Measurements from ENCODE around the gene ETV5. TPM values are rescaled to one million over a fixed set of nuclear protein-coding genes. Genes with fewer than 3 reads are reported as not detected.

ETV5 gene
- total and polyA plus RNA-seq, 9 of the 15 experiments (the other 6 are each of a cell fraction or from before 2014, with no cell fraction given), result 9.2 to 25.9 (median 15.9) TPM

- H3K9me3 ChIP-seq (replicated peaks; ENCODE audit: control insufficient read depth, insufficient read depth, low read depth, low read length), result no peaks in the 10 kb centered on the region
- H3K27me3 ChIP-seq (ENCODE audit: control insufficient read depth in 2 of 2, insufficient read depth in 2 of 2, low read length in 2 of 2), result peaks cover 15 to 17% of the 10 kb centered on the region in 2 experiments
- no peaks in the 10 kb centered on the region for H3K9me1 ChIP-seq (ENCODE audit: control insufficient read depth, insufficient read depth, low read length)
- H3K4me3 ChIP-seq, result no peak overlapping the region
- no peaks in the 10 kb centered on the region for H3K4me1 ChIP-seq (replicated peaks in 1 of 2; ENCODE audit: control insufficient read depth in 2 of 2, insufficient read depth in 2 of 2, low read length in 2 of 2)
- FAIRE-seq, result no peak
- no peak overlapping the region for H3K27ac ChIP-seq (ENCODE audit: extremely low read depth, low read depth, low read length)
- no peak for ATAC-seq
- BruUV-seq (replicated peaks), result no TSS peak
- WGBS (ENCODE audit: insufficient coverage, low coverage, missing lambda C conversion rate), result 3% methylated on average over 2 of the region's 2 CpGs
- H4K20me1 ChIP-seq (replicated peaks; ENCODE audit: control insufficient read depth, insufficient read depth, low read length), result no peaks in the 10 kb centered on the region
- intact Hi-C loops (cut with micrococcal nuclease), result no loop called here
- no peak overlapping the region for H3K9ac ChIP-seq (ENCODE audit: insufficient read depth in 1 of 2, low read depth in 2 of 2, low read length in 2 of 2)
- DNase-seq (ENCODE audit: extremely low read depth in 1 of 4, low spot score in 3 of 4), result no peak
- no peak overlapping the region for H2AFZ ChIP-seq (ENCODE audit: low read depth, low read length)
- ChIA-PET CTCF (ENCODE audit: low intra/inter-chr PET ratio) (no interaction called here), POLR2A (no interaction called here)
- no peak overlapping the region for H3K4me2 ChIP-seq (ENCODE audit: insufficient read depth, low read length)
- no peaks in the 10 kb centered on the region for H3K36me3 ChIP-seq (ENCODE audit: control insufficient read depth, insufficient read depth, low read length)
- in situ Hi-C loops (cut with MboI), result no loop called here
- no peaks in the 10 kb centered on the region for H3K79me2 ChIP-seq (ENCODE audit: control insufficient read depth, insufficient read depth, low read length)
- TF ChIP-seq E2F8 (IDR thresholded peaks at IDR 0.05; ENCODE audit: low read depth, partially characterized antibody) (no peak), ZNF639 (CRISPR knock-in tag; conservative IDR thresholded peaks at IDR 0.05 in 1 of 2, IDR thresholded peaks at IDR 0.05 in 1 of 2) (no peak), HNRNPH1 (optimal IDR thresholded peaks at IDR 0.05; ENCODE audit: low read depth, low read length) (no peak), ILF3 (IDR thresholded peaks at IDR 0.05; ENCODE audit: borderline replicate concordance) (no peak), CEBPG (CRISPR knock-in tag; IDR thresholded peaks at IDR 0.05) (peak; percentile 65), CEBPG (tag; conservative IDR thresholded peaks at IDR 0.05 in 1 of 2, IDR thresholded peaks at IDR 0.05 in 1 of 2) (peak; percentile 86 to 93), ZNF830 (CRISPR knock-in tag; IDR thresholded peaks at IDR 0.05) (no peak), ZNF445 (CRISPR knock-in tag; IDR thresholded peaks at IDR 0.05; ENCODE audit: low read depth) (no peak), ZEB2 (IDR thresholded peaks at IDR 0.05) (no peak), GTF2B (IDR thresholded peaks at IDR 0.05; ENCODE audit: extremely low read depth, insufficient read length) (no peak), IRF9 (tag; IDR thresholded peaks at IDR 0.05) (peak; percentile 33; the same call in 1 of the 2 replicates), CEBPB (tag; IDR thresholded peaks at IDR 0.05) (peak; percentile 78), IRF2 (CRISPR knock-in tag; IDR thresholded peaks at IDR 0.05) (no peak), FIP1L1 (IDR thresholded peaks at IDR 0.05; ENCODE audit: low read depth, low read length, poor library complexity, severe bottlenecking) (no peak), ATF3 (IDR thresholded peaks at IDR 0.05) (peak; percentile 87), ATF3 (CRISPR knock-in tag; conservative IDR thresholded peaks at IDR 0.05) (no peak)
These were observed 110.8 kb downstream of the ETV5 start for GRCh38 chr3:185998136-185998535.

Data from K562 (cell line).